Neural progenitor cell (in vitro differentiated cells): ENCODE data around the gene SLC52A3.

Experiments
- CTCF ChIP-seq: fragments of 200-600 bp; sonication (generic); IDR thresholded peaks from 2 replicates; pipeline ENCODE4 v1.5.1; 2017; ENCODE audit warnings: antibody characterized with exemption, mild to moderate bottlenecking
- EZH2 ChIP-seq: fragments of 200-600 bp; sonication (generic); IDR thresholded peaks from 2 replicates; pipeline ENCODE4 v1.6.1; 2017; ENCODE audit warnings: antibody characterized with exemption, mild to moderate bottlenecking, moderate library complexity

GRCh38 chr20:771741-772464 lies 3.6 kb upstream of the SLC52A3 start:
- TF ChIP-seq EZH2: no peak
- no peak for TF ChIP-seq CTCF
